NCI-H2227 (cell line): ENCODE results near the gene MCF2L2.
A peak's percentile ranks its signal among the peaks of the same experiment; 100 is the strongest.
"Not testable (repeated sequence)": the region's sequence is repeated elsewhere in the genome, so short reads cannot be mapped to it uniquely, and the experiment has no call there.

Experiments used
- DNase-seq: peaks from one replicate; lab custom pipeline; 2025; ENCODE audit not compliant: unreplicated experiment; lab: John Stamatoyannopoulos, UW

The MCF2L2 gene

DNA sequence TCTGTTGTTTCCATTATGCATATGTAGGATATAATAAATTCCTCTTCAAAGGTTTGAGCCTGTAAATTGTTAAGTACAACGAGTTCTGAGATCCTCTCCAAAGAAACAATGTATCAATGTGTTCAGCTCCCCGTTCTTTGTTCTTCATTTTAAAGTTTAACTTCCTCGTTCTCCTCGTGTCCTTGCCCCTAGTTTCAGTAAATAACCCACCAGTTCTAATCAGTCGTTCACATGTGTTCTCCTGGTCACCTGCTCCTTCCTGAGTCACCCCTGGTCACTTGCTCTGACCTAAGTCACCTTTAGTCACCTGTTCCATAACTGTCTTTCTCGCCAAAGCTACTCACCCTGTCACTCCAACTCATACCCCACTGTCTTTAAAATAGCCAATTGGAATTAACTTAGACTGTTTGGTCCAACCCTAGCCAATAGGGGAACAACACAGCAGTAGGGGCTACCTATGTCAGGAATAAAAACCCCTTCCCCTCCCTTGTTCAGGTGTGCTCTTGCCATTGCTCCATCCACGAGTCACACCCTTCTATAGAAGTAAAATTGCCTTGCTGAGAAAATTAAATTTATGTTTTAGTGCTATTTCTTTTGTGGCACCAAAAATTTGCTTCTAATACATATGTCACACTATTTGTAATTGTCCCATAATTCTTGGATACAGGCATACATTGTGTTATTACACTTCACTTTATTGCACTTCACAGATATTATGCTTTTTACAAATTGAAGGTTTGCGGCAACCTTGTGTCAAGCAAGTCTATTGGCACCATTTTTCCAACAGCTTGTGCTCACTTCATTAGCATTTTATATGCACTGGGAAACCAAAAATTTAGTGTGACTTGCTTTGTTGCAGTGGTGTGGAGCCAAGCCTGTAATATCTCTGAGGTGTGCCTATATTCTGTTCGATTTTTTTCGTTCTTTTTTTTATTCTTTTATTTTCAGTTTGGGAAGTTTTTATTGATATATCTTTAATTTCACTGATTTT is 15.3 kb upstream of the MCF2L2 start:
- no peak for DNase-seq

DNA sequence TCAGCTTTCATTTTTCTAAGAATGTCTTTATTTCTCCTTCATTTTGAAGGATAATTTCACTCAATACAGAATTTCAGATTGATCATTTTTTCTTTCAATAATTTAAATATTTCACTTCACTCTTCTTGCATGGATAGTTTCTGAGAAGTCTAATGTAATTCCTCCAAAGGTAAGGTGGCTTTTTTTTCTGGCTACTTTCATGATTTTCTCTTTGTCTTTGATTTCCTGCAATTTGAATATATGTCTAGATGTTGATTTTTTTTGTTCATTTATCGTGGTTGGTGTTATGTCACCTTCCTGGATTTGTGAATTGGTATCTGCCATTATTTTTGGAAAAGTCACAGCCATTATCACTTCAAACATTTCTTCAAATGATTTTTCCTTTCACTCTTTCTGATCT is 14.6 kb upstream of the MCF2L2 start:
- no peak for DNase-seq

DNA sequence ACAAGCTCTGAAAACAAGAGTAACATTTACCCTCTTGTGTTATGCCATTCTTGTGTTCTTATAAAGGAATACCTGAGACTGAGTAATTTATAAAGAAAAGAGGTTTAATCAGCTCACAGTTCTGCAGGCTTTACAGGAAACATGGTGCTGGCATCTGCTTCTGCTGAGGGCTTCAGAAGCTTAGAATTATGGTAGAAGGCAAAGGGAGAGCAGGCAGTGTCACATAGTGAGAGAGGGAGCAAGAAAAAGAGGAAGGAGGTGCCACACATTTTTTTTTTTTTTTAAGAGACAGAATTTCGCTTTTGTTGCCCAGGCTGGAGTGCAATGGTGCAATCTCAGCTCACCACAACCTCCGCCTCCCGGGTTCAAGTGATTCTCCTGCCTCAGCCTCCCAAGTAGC is 12.1 kb upstream of the MCF2L2 start:
- DNase-seq: not testable (repeated sequence)

DNA sequence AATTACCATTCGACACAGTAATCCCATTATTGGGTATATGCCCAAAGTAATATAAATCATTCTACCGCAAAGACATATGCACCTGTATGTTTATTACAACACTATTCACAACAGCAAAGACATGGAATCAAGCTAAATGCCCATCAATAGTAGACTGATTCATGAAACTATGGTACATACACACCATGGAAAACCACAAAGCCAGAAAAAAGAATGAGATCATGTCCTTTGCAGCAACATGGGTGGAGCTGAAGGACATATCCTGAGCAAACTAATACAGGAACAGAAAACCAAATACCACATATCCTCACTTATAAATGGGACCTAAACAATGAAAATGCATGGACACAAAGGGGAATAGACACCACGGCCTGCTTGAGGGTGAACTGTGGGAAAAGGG is 11.1 kb upstream of the MCF2L2 start:
- no peak for DNase-seq

DNA sequence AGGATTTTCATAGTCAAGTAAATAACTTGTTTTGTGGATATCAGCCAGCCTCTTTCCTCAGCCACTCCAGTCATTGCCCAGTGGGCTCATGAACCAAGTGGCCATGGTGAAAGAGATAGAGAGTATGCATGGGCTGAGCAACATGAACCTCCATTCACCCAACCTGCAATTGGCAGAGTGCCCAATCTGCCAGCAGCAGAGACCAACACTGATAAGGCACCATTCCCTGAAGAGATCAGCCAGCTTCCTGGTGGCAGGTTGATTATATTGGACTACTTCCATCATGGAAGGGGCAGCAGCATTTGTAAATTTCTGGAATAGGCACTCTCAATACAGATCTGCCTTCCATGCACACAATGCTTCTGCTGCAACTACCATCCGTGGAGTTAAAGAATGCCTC is 10.3 kb upstream of the MCF2L2 start:
- no peak for DNase-seq

DNA sequence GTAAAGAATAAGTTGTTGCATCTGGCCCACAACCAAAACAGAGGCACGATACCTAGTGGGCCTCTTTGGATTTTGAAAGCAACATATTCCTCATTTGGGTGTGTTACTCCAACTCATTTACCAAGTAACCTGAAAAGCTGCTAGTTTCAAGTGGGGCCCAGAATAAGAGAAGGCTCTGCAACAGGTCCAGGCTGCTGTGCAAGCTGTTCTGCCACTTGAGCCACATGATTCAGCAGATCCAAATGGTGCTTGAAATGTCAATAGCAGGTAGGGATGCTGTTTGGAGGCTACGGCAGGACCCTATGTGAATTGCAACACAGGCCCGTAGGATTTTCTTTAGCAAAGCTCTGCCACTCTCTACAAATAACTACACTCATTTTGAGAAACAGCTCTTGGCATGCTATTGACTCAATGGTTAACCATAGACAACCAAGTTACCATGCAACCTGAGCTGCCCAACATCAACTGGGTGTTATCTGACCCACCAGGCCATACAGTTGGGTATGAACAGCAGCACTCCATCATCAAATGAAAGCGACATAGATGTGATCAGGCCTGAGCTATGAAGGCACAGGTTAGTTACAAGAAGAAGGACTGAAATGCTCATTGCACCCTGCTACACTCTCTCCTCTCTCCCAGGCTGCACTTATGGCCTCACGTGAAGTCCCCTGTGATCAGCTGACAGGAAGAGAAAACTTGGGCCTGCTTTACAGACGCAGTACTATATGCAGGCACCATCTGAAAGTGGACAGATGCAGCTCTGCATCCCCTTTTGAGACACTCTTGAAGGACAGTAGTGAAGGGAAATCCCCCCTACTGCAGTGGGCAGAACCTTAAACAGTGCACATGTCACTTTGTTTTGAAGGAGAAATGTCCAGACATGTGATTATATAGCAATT is 9.5 kb upstream of the MCF2L2 start:
- DNase-seq: no peak

DNA sequence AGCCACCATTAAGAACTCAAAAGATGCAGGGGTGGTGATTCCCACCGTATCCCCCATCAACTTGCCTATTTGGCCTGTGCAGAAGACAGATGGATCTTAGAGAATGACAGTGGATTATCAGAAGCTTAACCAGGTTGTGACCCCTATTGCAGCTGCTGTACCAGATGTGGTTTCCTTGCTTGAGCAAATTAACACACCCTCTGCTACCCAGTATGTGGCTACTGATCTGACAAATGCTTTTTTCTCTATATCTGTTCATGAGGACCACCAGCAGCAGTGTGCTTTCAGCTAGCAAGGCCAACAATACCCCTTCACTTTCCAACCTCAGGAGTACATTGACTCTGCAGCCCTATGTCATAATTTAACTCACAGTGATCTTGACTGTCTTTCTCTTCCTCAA is 8.6 kb upstream of the MCF2L2 start:
- no peak for DNase-seq

DNA sequence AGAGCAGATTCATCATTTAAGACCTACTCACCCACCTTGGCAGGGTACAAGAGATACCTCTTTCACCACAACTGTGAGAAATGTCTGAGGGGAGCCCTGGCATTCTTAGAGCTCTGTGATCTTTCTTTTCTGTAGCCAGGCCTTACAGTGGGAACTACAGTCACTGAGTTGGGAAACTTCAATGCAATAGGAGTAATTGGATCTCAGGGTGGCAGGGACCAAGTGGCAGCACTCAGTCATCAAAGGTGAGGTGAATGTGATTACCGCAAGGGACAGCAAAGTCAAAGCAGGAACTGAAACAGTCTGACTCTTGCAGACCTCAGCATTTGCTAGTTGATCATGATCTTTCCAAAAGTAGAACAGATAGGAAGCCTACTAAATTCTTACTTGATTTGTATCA is 7.2 kb upstream of the MCF2L2 start:
- no peak for DNase-seq

DNA sequence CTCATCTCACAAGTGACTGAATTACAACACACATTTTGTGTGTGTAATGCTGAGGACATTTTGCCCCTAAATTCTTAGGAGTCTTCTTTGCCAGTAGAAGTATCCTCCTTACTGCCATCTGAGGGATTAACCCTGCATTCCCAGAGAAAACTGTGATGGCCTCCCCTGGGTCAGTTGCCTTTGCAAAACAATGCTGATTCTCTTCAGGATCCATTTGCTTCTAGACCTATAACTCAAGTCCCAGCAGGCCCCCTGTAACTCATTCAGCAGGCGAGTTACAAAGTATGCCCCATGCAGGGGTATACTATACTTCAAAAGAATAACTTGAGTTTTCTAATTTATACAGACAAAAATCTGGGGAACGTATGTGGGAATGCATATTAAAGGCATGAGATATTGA is 6.6 kb upstream of the MCF2L2 start:
- DNase-seq: no peak

DNA sequence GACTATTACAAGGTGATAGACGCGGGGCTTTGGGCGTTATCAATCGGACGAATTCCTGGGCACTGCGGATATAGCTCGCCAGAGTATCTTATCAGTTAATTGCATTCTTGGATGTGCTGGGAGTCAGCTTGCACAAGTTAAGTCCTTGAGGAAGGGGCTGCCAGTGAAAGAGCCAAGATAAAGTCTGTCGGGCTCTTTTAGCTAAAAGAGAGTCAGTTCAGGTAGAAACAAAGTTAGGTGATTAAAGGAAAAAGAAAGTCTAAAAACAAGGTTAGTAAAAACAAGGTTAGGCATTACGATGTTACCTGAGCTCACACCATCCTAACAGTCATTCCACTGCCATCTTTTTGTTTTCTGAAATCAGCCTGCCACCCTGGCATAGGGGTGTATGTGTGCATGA is 6.1 kb upstream of the MCF2L2 start:
- no peak for DNase-seq

DNA sequence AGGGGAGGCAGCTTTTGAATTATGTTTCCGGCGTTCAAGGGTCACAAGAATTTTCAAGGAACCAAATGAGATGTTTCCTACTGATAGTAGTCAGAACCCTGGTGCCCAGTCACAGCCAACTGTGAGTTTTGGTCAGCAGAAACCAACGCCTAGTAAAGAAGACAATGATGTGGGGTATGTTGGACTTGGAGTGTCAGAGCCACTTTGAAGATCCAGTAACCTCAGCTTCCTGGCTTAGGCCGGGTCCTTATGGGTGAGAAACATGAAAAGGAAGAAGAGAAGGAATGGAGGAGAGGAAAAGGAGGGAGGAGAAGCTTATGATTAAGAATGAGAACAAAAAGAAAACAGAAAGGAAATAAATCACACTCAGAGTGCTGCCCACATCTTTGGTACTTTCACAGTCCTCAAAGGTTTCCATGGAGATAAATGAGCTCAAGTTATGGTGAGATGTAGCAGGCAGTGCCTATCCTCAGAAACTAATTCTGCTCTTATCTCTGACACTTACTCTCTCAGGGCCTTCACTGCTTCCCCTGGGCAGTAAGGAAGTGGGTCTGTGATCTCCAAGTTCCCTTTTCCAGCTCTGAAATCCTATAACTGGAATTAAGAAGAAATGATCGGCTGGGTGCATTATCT is 2.0 kb upstream of the MCF2L2 start:
- DNase-seq: no peak

DNA sequence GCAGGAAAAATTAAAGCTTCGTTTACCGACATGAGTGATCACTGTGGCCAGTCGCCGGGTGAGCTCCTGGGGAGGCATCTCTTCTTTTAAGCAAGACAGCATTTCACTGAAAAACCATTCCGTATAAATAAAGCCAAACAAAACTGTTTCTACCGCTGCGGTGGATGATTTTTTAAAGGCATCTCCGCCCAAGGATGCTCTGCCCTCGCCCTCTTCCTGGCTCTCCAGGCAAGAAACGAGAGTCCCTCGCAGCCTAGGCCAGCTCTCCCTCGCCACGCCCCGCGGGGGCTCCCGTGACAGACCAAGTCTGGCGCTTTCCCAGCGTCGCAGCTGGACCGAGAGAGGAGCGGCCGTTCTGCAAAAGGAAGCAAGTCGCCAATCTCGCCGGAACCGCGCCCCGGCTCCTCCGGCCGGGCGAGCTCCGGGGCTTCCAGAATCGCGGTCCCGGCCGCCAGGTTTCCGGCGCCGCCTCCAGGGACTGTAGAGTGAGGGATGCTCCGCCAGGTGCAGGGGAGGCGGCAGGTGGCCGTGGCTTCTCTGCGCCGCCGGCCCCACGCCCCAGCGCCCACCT is 458 bp downstream of the MCF2L2 start:
- peak; percentile 78 for DNase-seq

DNA sequence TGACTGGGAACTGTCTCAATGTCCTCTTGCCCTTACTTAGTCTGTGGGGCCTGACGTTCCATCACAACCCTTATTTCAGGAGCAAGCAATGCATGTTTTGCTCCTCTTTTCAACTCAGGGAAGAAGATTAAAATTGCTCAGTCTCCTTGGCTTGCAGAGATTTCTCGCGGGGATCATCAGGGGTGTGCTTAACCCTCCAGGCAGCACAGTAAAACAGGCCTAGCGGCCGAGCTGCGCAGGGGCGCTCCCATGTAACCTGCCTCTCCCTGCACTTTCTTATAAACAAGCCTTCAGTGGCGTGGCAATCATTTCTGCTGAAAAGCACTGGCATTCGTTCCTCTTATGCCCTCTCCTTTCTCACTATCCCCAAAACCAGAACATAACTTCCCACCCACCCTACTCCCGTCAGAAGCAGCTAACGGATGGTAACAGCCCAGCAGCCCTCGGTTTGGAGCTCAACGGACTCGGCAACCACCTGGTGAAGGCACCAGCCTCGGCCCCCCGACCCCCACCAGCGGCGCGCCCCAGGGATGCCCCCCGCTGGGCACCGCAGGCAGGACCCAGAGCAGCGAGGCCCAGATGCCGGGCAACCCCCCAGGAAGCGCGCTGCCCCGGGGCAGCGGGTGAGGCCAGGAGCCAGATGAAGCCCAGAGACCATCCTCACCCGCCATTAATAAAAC is 1.1 kb downstream of the MCF2L2 start:
- peak; percentile 19 for DNase-seq

DNA sequence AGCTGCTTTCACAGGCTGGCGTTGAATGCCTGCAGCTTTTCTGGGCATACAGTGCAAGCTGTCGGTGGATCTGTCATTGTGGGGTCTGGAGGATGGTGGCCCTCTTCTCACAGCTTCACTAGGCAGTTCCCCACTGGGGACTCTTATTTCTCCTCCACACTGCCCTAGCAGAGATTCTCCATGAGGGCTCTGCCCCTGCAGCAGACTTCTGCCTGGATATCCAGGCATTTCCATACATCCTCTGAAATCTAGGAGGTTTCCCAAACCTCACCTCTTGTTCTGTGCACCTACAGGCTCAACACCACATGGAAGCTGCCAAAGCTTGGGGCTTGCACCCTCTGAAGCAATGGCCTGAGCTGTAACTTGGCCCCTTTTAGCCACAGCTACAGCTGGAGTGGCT is 9.6 kb downstream of the MCF2L2 start:
- not testable (repeated sequence) for DNase-seq

DNA sequence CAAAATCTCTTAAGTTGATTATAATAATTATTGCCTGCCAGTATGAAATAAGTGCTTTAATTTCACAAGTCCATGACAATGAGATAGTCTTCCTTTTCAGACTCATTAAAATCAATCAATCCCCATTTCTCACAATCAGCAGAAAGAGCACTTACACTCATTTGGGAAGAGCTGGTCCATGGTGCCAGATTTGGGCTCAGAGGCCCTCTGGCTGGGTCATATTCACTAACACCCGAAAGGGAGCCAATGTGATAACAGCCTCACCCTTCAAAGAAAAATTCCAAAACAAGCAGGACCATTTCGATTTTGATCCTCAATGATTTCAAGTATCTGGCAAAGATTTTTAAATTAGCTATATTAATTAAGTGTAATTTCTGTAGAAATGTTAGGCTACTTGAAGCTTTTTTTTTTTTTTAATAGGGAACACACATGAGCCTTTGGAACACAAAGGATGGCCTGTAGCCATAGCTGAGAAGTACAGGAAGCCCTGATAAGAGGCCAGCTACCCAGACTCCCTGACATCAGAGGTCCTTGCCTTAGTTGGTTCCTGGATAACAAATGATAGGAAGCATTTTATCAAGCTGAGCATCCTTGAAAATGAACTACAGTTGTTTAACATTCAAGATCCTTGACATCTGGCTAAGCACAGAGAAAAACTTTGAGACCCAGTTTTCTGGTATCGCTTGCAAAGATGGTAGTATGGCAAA is 17.1 kb downstream of the MCF2L2 start:
- DNase-seq: no peak

DNA sequence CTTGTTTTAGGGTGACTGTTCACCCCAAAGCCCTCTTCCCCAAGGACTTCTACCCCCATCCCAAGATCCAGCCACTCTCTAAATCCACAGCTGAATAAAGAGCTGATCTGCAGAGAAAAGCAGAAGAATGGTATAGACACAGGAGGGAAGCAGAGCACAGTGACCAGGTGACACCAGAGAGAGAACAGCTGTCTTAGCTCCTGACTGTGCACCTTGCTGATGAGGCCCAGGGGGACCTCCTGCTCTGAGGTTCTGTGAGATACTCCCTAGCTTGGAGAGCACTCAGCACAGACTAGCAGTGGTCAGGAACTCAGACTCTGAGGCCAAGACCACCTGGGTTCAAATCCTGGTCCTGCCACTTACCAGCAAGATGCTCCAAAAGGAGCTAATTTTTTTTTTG is 17.7 kb downstream of the MCF2L2 start:
- DNase-seq: no peak

DNA sequence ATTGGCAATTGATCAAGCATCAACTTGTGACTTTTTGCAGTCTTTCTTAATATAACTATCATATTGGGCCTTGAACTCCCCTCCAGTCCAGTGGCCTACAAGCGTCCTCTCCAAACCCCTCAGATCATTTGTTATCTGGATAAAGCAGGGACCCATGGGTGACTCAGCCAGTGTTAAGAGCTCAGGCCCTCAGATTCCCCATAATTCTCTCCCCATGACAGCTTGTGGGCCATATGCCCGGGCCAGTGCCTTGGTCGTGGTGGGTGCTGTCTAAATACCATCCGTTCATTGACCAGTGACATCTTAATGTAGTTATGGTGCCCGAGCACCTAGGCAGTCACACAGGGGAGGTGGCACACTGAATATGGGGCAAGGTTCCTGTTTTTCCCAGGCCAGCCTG is 18.1 kb downstream of the MCF2L2 start:
- no peak for DNase-seq

DNA sequence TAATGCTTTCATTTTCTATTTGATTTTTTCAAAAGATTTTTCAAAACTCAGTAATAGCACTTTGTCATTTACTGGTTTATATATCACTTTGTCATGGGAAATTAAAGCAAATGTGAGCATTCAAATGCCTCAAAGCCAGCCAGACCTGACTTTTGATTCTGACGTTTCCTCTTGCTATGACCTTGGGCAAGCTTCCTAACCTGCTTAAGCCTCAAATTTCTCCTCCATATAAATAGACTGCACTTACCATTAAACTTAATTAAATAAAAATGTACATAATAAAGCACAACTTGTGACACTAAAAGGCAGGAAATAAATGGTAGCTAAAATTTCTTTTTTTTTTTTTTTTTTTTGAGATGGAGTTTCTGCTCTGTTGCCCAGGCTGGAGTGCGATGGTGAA is 19.2 kb downstream of the MCF2L2 start:
- DNase-seq: no peak

DNA sequence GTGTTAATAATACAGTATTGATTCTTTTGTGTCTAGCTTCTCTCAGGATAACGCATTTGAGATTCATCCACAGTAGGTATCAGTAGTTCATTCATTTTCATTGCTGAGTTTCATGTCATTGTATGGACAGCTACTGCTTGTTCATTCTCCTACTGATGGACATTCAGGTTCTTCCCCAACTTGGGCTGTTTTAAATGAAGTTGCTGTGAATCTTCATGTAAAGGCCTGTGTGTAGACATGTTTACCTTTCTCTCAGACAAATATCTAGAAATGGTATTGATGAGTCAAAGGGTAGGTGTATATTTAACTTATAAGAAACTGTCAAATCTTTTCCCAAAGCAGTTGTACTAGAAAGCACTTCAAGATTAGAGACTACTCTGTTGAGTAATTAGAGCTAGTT is 26.7 kb downstream of the MCF2L2 start:
- DNase-seq: no peak

DNA sequence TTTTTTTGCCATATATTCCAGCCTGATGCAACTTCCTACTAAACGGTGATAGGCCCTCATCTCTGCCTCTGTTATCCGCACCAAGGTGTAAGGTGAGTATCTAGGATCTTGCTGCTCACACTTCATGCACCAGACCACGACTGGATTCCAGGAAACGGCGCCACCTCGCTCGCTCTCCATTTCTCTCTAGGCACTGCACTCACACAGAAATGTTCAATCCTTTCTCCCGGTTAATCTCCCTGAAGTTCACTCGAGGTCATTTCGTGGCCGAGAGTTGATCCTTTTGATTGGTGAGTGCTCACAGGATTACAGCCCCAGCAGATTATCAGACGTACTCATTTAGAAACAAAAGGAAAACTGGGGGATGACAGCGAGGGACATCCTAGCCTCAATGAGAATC is 28.1 kb downstream of the MCF2L2 start:
- peak; percentile 19 for DNase-seq
